Measurements from ENCODE around the gene AFTPH.

- TF ChIP-seq POLR2A (IDR thresholded peaks at IDR 0.05) (no peak), CTCF (IDR thresholded peaks at IDR 0.05) (no peak)
Measured at GRCh38 chr2:64516651-64517510, 7.2 kb upstream of the AFTPH start.
